ENCODE measurements around the gene UTP25.

UTP25 gene

DNA sequence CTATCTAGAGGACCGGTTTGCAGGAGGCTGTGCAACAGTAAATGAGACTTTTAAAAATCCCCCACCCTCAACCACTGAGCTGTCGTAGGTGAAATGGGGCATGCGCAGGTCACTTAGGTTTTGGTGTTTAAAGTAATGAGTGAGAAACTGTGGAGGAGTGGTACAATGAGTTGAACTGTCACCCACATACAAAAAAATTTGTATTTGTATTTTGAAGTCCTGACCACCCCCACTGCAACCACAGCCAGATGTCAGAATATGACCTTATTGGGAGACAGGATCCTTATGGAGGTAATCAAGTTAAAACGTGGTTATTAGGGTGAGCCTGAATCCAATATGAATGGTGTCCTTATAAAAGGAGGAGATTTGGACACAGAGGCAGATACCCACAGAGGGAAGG, 20.3 kb upstream of the UTP25 start:
- no peak overlapping the region for H3K4me3 ChIP-seq (ENCODE audit: low read depth in 1 of 2, low read length in 2 of 2)
- no peaks in the 10 kb centered on the region for H3K36me3 ChIP-seq (ENCODE audit: insufficient read depth, low read length)
- H4K20me1 ChIP-seq (ENCODE audit: insufficient read depth, low read length): no peaks in the 10 kb centered on the region
- H3K9me3 ChIP-seq (ENCODE audit: insufficient read depth, low read length, severe bottlenecking): no peaks in the 10 kb centered on the region
- H2AFZ ChIP-seq (ENCODE audit: low read depth, low read length): no peak overlapping the region
- H3K27ac ChIP-seq (ENCODE audit: low read length): no peak overlapping the region
- no peaks in the 10 kb centered on the region for H3K79me2 ChIP-seq (ENCODE audit: insufficient read depth, low read length)
- no peaks in the 10 kb centered on the region for H3K27me3 ChIP-seq (ENCODE audit: insufficient read depth, low read length, poor library complexity)
- TF ChIP-seq EZH2 (IDR thresholded peaks at IDR 0.05; ENCODE audit: borderline replicate concordance, low read depth, low read length, severe bottlenecking): no peak
- TF ChIP-seq, protein P1, sequence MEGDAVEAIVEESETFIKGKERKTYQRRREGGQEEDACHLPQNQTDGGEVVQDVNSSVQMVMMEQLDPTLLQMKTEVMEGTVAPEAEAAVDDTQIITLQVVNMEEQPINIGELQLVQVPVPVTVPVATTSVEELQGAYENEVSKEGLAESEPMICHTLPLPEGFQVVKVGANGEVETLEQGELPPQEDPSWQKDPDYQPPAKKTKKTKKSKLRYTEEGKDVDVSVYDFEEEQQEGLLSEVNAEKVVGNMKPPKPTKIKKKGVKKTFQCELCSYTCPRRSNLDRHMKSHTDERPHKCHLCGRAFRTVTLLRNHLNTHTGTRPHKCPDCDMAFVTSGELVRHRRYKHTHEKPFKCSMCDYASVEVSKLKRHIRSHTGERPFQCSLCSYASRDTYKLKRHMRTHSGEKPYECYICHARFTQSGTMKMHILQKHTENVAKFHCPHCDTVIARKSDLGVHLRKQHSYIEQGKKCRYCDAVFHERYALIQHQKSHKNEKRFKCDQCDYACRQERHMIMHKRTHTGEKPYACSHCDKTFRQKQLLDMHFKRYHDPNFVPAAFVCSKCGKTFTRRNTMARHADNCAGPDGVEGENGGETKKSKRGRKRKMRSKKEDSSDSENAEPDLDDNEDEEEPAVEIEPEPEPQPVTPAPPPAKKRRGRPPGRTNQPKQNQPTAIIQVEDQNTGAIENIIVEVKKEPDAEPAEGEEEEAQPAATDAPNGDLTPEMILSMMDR (IDR thresholded peaks at IDR 0.05; ENCODE audit: borderline replicate concordance, extremely low read depth, low read length, poor library complexity, severe bottlenecking): no peak
- ATAC-seq (ENCODE audit: insufficient read depth, low read depth) (no peak), DNase-seq (no peak)
- no peaks in the 10 kb centered on the region for H3K4me1 ChIP-seq (ENCODE audit: insufficient read depth, low read length)
- no peak overlapping the region for H3K9ac ChIP-seq (ENCODE audit: low read depth, low read length)
- H3K4me2 ChIP-seq (ENCODE audit: insufficient read depth, low read length): no peak overlapping the region

DNA sequence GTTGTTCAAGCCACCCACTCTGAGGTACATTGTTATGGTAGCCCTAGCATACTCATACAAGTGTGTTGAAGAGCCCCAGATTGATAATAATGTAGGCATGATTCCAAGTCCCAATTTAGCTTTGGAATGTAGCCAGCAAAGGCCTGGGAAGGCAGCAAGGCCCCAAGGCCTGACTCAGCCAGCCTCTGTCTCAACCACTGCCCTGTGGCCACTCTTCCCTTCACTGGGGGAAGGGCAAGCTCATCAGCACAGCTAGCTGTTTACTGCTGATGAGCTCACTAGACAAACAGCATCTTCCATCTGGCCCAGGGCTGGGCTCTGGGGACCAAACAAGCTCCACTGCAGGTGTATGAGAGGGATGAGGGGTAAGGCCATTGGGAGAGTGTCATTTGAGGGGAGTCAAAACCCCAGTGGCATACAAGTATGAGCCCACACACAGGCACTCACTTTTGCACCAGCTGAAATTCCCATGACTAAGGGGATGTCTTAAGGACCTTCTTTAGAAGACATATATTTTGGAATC, 19.7 kb upstream of the UTP25 start:
- Histone ChIP-seq H3K27me3 (ENCODE audit: insufficient read depth, low read length, poor library complexity) (no peaks in the 10 kb centered on the region), H3K4me1 (ENCODE audit: insufficient read depth, low read length) (no peaks in the 10 kb centered on the region), H3K9ac (ENCODE audit: low read depth, low read length) (no peak overlapping the region), H3K79me2 (ENCODE audit: insufficient read depth, low read length) (no peaks in the 10 kb centered on the region), H2AFZ (ENCODE audit: low read depth, low read length) (no peak overlapping the region), H3K9me3 (ENCODE audit: insufficient read depth, low read length, severe bottlenecking) (no peaks in the 10 kb centered on the region), H4K20me1 (ENCODE audit: insufficient read depth, low read length) (no peaks in the 10 kb centered on the region), H3K36me3 (ENCODE audit: insufficient read depth, low read length) (no peaks in the 10 kb centered on the region), H3K4me3 (ENCODE audit: low read depth in 1 of 2, low read length in 2 of 2) (no peak overlapping the region), H3K4me2 (ENCODE audit: insufficient read depth, low read length) (no peak overlapping the region), H3K27ac (ENCODE audit: low read length) (no peak overlapping the region)
- no peak for TF ChIP-seq EZH2 (IDR thresholded peaks at IDR 0.05; ENCODE audit: borderline replicate concordance, low read depth, low read length, severe bottlenecking)
- TF ChIP-seq, protein P1 (IDR thresholded peaks at IDR 0.05; ENCODE audit: borderline replicate concordance, extremely low read depth, low read length, poor library complexity, severe bottlenecking): no peak
- ATAC-seq (ENCODE audit: insufficient read depth, low read depth): no peak
- no peak for DNase-seq

DNA sequence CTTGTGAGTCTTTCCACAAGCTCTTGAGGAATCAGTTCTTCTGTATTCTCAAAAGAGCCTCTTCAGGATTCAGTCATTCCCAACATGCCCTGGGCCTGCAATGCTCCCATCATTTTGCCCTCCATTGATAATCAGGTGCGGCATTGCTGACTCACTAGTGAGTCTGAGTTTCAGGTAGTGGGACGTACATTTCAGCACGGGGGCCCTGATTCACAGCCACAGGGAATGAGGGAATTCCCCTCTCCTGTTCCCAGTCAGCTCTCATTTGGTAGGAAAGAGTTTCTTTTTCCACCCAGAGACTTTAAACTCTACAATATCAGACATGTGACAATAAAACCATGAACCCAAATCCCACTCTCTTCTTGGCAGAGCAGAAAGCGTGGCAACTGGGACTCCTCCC, 18.2 kb upstream of the UTP25 start:
- Histone ChIP-seq H3K9me3 (ENCODE audit: insufficient read depth, low read length, severe bottlenecking) (no peaks in the 10 kb centered on the region), H3K4me1 (ENCODE audit: insufficient read depth, low read length) (no peaks in the 10 kb centered on the region), H3K36me3 (ENCODE audit: insufficient read depth, low read length) (no peaks in the 10 kb centered on the region), H4K20me1 (ENCODE audit: insufficient read depth, low read length) (no peaks in the 10 kb centered on the region), H3K4me2 (ENCODE audit: insufficient read depth, low read length) (no peak overlapping the region), H3K4me3 (ENCODE audit: low read depth in 1 of 2, low read length in 2 of 2) (no peak overlapping the region), H3K27me3 (ENCODE audit: insufficient read depth, low read length, poor library complexity) (peaks cover under 1% of the 10 kb centered on the region), H3K27ac (ENCODE audit: low read length) (no peak overlapping the region), H3K79me2 (ENCODE audit: insufficient read depth, low read length) (no peaks in the 10 kb centered on the region), H2AFZ (ENCODE audit: low read depth, low read length) (no peak overlapping the region), H3K9ac (ENCODE audit: low read depth, low read length) (no peak overlapping the region)
- no peak for DNase-seq
- ATAC-seq (ENCODE audit: insufficient read depth, low read depth): no peak
- no peak for TF ChIP-seq EZH2 (IDR thresholded peaks at IDR 0.05; ENCODE audit: borderline replicate concordance, low read depth, low read length, severe bottlenecking)
- TF ChIP-seq, protein P1 (IDR thresholded peaks at IDR 0.05; ENCODE audit: borderline replicate concordance, extremely low read depth, low read length, poor library complexity, severe bottlenecking): no peak

DNA sequence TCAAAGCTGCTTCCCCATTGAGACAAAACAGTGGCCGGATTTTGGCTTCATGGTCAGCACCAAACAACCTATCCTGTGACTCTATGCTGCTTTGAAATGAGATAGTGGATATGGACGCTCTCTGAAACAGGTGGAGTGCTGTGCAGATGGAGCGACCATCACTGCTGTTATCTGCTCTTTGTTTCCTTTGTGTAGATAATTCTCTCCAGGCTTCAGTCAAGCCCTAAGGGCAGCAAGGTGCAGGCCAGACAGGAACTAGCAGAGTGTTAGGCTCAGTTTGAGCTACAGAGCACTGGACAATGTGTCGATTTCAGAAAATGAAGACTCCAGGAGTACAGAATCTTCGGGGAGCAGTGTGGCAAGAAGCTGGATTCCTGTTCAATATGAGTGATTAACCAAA, 17.0 kb upstream of the UTP25 start:
- Histone ChIP-seq H3K27ac (ENCODE audit: low read length) (no peak overlapping the region), H3K4me2 (ENCODE audit: insufficient read depth, low read length) (no peak overlapping the region), H3K79me2 (ENCODE audit: insufficient read depth, low read length) (no peaks in the 10 kb centered on the region), H3K9ac (ENCODE audit: low read depth, low read length) (no peak overlapping the region), H4K20me1 (ENCODE audit: insufficient read depth, low read length) (no peaks in the 10 kb centered on the region), H3K27me3 (ENCODE audit: insufficient read depth, low read length, poor library complexity) (peaks cover 3% of the 10 kb centered on the region), H3K36me3 (ENCODE audit: insufficient read depth, low read length) (no peaks in the 10 kb centered on the region), H2AFZ (ENCODE audit: low read depth, low read length) (no peak overlapping the region), H3K9me3 (ENCODE audit: insufficient read depth, low read length, severe bottlenecking) (no peaks in the 10 kb centered on the region), H3K4me1 (ENCODE audit: insufficient read depth, low read length) (no peaks in the 10 kb centered on the region), H3K4me3 (ENCODE audit: low read depth in 1 of 2, low read length in 2 of 2) (no peak overlapping the region)
- ATAC-seq (ENCODE audit: insufficient read depth, low read depth) (no peak), DNase-seq (no peak)
- TF ChIP-seq, protein P1 (IDR thresholded peaks at IDR 0.05; ENCODE audit: borderline replicate concordance, extremely low read depth, low read length, poor library complexity, severe bottlenecking): no peak
- TF ChIP-seq EZH2 (IDR thresholded peaks at IDR 0.05; ENCODE audit: borderline replicate concordance, low read depth, low read length, severe bottlenecking): no peak

Measured in DND-41 (cell line).